NCI-H1436 treated with DMSO at 0.1 percent for 48 hours (cell line): ENCODE results near the gene PTPRJ.

Experiments
- DNase-seq: peaks from one replicate; lab custom pipeline; 2025; lab: John Stamatoyannopoulos, UW

PTPRJ gene

DNA sequence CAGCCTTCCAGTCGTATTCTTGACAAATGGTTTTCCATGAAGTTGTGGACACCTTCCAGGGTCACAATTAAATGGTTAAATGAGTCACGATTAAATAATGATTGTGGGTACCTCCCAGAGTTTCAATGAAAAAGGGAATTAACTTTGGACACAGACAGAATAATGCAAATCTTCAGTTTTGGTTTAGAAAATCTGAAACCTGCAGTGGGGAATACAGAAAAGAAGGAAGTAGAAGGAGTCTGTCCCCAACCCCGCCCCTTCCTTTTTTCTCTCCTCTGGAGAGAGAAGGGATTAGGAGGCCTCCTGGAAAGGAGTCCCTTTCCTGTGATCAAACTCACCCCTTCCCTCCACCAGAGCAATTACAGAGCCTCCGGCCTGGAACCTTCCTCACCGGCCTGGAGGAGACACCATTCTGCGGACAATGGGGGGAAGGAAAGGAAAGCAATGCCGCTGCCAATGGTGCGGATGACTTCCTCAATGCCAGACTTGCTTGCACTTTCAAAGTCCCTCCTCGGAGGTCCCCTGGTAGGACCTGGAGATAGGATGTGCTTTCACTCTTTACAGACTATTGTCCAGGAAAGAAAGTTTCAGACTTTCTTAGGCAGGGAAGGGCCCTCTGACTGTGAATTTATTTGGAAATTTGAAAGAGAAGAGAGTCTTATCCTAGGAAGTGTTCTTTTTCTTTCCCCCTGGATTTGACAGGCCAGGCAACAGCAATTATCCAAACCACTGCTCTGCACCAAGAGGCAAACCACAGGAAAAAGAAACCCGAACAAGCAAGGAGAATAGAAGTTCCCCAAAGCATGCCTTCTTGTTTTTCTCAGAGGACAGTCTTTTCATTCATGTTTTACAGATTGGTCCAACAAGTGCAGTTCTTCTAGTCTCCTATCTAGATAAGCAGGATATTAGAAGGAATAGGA lies 86.8 kb downstream of the PTPRJ start:
- no peak for DNase-seq

- no peak for DNase-seq
Observed at GRCh38 chr11:48073031-48073861, 92.9 kb downstream of the PTPRJ start.

- DNase-seq, result no peak
Observed at GRCh38 chr11:48074425-48075181, 94.2 kb downstream of the PTPRJ start.

DNA sequence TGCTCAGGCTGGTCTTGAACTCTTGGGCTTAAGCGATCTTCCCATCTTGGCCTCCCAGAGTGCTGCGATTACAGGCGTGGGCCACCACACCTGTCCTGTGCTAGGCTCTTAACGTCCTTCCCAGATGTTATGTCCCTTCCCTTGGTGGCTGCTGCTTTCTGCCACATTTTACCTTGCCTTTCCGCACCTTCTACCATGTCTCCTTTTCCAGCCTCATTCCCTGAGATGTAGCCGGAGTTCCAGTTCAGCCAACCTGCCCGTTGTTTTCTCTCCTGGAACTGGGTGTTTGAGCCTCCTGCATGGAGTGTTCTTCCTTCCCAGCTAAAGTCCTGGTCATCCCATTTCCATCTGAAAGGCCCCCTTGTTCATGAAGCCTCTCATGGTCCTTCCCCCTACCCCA lies 95.3 kb downstream of the PTPRJ start:
- DNase-seq, result no peak

- no peak for DNase-seq
Observed at GRCh38 chr11:48077251-48077650, 96.9 kb downstream of the PTPRJ start.

GRCh38 chr11:48078689-48079088 lies 98.3 kb downstream of the PTPRJ start:
- DNase-seq, result no peak

DNA sequence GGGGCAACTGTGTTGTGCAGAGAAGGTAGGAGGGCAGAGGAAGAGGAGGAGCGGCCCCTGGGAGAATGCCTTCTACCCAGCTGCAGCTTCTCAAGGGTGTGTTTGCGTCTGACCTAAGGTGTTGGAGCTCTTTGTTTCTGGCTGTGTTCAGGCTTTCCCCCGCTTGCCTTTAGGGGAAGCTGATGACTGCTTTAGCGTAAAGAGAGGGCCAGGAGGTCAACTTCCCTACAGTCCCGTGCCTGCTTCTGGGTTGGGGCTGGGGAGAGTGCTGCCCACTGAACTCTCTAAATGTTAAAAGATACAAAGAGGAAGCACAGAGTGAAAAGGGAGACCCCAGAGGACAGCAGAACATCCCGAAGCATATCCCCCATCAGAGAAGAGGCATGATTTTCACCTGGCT lies 99.2 kb downstream of the PTPRJ start:
- no peak for DNase-seq

DNA sequence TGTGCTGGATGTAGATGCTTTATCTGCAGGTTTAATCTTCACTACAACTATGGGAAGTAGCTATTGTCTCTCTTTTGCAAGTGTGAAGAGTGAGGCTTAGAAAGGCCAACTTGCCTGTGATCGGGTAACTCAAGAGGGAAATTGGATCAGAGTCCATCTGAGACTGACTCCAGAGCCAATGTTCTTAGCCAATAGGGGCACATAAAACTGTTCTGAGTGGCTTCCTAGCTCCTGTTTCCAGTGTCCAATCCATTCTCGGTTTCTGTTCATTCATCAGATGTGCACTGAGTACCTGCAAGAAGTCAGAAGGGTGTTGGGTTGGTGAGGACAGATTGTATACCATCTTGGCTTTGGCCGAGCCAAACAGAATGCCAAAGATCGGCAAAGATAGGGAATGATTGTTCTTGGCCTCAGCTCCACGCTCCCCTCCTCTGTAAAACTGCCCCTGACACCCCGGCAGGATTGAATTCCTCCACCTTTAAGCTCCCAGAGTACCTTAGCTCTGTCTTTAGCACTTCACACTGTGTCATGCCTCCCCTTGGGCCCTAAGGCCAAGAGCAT lies 100.0 kb downstream of the PTPRJ start:
- DNase-seq, result no peak

GRCh38 chr11:48081151-48082010 lies 101.0 kb downstream of the PTPRJ start:
- DNase-seq, result no peak

GRCh38 chr11:48082771-48083170 lies 102.4 kb downstream of the PTPRJ start:
- no peak for DNase-seq

GRCh38 chr11:48083421-48083820 lies 103.1 kb downstream of the PTPRJ start:
- DNase-seq, result no peak

GRCh38 chr11:48085688-48086087 lies 105.3 kb downstream of the PTPRJ start:
- DNase-seq, result no peak

GRCh38 chr11:48087422-48087821 lies 107.1 kb downstream of the PTPRJ start:
- no peak for DNase-seq

GRCh38 chr11:48087974-48088681 lies 107.8 kb downstream of the PTPRJ start:
- DNase-seq, result no peak

- no peak for DNase-seq
Observed at GRCh38 chr11:48088682-48089050, 108.3 kb downstream of the PTPRJ start.

GRCh38 chr11:48090174-48090573 lies 109.8 kb downstream of the PTPRJ start:
- DNase-seq, result no peak

DNA sequence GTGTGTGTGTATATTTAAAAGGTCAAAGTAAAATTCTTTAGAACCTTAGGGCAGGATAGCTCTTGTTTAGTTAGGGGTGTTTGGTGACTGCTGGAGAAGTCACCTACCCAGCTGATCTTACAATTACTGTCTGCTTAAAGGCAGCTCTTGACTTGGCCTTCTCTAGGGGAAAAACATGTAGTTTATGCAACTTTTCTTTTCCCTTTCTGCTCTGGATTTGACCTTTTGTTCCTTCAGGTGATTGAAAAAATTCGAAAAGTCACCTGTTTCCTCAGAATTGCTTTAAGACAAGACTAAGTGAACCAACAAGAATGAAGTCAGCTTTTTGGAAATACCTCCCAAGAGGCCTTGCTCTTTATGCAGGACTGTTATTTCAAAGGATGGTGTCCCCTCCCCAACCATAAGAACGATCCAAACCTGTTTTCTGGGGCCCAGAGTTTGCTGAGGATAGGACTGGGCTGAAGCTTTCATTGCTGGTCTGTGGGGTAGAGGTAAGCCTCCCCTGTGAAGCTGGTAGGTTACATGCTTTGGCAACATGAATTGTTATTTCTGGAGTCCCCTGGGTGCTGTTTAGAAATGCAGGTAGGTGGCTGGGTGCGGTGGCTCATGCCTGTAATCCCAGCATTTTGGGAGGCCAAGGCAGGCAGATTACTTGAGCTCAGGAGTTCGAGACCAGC lies 111.2 kb downstream of the PTPRJ start:
- DNase-seq, result no peak

DNA sequence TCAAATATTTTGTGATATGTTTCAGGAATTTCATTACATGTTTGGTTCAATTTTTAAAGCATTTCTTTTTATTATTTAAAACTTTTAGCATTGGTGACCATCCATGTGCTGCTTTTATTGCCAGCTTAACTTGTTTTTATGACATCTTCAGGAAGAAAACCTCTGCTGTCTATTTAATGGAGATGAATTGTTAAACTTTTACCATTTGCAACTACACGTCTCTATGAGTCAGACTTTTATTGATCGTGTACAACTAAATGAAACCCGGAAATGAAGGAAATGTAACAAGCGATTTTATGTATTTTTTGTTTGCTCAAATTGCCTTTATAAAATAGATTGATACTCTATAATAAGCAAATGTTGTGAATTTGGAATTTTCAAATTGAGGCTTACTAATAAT lies 113.0 kb downstream of the PTPRJ start:
- DNase-seq, result no peak

- DNase-seq, result no peak
Observed at GRCh38 chr11:48093795-48094642, 113.7 kb downstream of the PTPRJ start.
